ENCODE data around the gene FRMD1.

FRMD1 gene

GRCh38 chr6:168053957-168054471 lies 25.0 kb downstream of the FRMD1 start:
- DNase-seq = no peak

DNA sequence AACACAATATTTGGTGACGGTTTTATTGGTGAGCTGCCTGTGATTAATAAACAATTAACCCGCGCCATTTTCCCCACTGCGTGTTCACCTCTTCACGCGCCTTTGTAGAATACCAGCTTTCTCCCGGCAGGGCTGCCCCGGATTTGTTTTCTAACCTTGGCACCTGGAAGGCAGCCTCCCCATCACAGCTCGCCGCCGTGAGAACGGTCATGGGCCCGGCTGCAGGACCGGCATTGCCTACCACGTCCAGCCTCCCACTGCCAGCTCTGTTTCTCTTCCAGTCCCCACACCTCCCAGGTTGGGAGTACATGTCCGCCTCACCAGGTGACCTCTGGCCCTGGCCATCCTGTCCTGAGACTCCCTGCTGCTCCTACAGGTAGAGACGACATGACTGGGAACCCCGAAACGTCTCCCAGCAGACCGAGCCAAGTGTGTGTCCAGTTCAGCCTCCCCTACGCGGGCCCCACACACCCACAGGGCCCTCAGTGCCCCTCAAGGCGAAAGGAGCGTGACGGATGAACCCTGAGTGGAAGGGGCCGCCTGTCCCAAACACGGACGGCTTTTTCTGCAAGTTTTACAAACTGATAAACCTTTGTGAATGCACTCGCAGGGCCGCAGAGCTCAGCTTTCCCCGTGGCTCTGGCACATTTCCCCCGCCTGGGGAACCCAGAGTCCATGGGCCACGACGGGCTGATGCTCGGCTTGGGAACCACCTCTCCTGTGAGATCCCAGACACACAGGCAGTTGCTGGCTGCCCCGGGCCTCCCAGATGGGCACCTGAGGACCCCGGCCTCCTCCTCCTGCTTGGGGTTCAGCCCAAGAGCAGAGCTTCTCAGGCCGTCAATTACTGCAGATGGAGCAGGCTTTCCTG lies 25.7 kb downstream of the FRMD1 start:
- no peak for DNase-seq

- DNase-seq = no peak
Measured at GRCh38 chr6:168052291-168052891, 26.6 kb downstream of the FRMD1 start.

DNA sequence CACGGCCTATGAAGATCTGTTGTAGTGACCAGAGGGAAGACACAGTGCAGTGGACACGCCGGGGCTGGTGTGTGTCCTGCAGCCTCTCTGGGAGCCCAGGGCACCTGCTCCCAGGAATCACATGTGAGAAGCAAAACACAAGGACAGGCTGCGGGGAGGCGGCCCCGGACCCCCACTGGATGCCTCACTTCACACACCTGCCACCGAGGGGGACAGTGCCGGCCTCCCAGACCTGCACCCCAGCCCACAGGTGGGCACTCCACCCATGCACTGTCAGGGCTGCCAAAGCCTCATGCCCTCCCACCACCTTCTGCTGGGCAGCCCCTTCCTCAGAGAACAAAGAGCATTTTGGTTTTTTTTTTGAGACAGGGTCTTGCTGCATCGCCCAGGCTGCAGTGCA lies 27.4 kb downstream of the FRMD1 start:
- DNase-seq = no peak

- no peak for DNase-seq
Measured at GRCh38 chr6:168050881-168051586, 28.0 kb downstream of the FRMD1 start.

DNA sequence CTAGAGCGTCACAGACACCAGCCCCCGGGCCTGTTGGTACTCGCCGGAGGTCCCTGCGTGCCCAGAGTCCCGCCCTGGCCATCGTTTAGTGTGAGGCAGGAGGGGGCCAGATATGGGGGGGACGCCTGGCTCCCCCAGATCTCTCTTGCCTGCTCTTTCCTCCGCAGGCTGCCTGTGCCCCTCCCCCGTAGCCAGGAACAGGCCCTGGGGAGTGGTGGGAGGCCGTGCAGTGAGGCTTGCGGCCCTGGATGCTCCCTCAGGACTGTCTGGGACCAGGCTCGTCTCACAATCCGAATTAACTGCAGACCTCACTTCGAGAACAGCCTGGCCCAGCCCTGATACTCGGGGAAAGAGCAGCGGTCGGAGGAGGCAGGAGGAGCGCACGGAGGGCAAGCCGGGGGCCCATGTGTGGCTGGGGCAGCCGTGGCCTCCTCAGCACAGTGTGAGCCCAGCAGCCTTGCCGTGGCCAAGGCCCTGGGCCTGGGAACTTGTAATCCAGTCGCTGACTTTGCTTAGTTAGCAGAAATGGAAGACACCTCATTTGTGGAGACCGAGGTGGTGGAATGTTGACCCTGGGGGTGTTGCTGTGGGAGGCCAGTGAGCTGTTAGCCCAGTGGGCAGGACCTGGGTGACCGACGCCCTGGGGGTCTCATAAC lies 28.7 kb downstream of the FRMD1 start:
- no peak for DNase-seq

- DNase-seq = no peak
Measured at GRCh38 chr6:168049706-168050224, 29.2 kb downstream of the FRMD1 start.

DNA sequence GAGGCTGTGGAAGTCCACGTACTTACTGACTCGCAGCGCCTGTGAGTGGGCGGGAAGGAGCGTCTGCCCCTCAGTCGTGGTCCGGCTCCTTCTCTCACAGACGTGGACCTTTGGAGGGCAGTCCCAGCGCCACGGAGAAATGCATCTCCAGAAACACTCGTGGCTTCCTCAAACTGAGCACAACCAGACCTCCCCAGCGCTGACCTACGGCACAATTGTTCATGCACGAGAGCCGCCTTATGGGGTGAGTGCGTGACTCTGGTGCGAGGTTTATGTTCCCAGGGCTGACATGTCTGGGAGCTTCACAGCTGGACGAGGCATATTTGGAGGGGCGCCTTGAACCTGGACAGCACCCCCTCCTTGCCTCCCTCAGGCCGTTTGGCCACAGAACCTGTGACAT lies 29.7 kb downstream of the FRMD1 start:
- no peak for DNase-seq

GRCh38 chr6:168048724-168049025 lies 30.3 kb downstream of the FRMD1 start:
- DNase-seq = no peak

GRCh38 chr6:168047841-168048723 lies 30.9 kb downstream of the FRMD1 start:
- no peak for DNase-seq

DNA sequence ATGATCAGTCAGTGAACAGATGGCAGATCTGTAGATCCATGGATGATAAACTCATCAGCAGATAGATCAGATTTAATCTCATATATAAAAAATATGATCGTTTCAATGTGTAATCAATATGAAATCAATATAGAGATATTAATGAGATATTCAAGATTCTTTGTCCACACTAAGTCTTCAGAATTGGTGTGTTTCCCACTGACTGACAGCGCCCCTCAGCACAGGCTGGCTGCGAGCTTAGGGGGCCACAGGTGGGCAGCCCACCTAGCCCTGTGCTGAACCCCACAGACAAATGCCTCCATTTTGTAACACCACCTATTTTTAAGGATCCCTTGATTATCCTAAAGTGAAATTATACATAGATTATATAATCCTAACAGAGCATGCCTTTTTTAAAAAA lies 32.3 kb downstream of the FRMD1 start:
- DNase-seq = no peak

DNA sequence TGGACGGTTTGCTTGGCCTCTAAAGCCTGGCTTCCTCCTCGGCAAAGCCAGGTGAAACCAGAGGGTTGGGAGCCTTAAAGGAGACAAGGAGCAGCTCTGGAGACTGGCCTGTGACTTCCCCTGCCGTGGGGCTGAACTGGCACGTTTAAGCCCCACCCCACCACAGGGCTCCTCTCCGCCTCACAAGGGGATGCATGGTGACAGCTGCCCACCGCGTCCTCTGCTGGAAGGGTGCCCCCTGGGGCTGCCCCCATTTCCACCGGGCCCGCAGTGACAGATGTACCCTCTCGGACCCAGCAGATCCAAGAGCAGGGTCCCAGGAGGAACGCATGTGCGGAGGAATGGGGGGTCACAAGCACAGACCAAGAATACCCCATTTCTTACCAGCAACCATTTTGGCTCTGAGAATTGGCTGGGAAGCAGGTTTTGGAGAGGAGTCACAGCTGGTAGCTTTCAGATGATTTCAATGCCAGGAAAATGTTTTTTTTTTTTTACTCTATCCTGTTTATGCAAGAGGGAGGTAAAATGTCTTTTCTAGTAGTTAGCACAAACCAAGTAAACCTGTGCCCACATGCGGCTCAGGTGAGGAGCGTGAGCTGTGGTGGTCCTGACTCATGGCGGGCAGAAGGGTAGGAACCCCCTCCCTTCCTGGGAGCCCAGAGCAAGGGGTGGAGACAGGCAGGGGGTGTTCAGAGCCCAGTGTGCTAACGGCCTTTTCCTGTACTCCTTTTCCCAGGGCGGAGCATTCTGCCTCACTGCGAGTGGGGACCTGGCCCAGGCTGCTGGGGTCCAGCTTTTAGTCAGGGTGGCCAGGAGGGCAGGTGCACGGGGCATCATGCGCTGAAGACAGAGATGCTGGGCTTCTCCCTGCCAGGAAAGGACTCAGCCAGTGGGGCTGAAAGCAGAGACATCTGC lies 33.0 kb downstream of the FRMD1 start:
- no peak for DNase-seq

DNA sequence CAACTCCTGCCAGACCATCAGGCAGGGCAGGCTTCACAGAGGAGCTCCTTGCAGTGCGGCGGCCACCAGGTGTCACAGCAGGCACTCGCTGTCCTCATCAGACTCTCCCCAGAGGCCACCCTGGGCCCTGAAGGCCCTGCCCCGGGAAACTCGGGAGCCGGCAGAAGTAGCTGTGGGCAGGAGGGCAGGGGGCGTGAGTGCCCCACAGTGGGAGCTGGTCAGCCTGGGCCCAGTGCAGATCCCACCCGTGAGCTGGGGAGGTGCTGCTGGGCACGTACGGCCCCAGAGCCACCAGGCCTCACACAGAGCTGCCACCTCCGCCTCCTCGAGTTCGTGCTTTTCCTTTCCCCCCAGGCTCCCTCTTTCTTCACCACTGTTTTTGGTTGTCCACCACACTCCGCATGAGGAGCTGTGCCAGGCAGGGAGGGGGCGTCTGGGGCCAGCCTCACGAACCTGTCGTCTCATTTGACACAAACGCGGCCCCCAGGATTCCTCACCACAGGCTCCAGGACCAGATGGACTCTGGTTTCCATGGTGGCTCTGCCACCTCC lies 33.8 kb downstream of the FRMD1 start:
- DNase-seq = no peak

DNA sequence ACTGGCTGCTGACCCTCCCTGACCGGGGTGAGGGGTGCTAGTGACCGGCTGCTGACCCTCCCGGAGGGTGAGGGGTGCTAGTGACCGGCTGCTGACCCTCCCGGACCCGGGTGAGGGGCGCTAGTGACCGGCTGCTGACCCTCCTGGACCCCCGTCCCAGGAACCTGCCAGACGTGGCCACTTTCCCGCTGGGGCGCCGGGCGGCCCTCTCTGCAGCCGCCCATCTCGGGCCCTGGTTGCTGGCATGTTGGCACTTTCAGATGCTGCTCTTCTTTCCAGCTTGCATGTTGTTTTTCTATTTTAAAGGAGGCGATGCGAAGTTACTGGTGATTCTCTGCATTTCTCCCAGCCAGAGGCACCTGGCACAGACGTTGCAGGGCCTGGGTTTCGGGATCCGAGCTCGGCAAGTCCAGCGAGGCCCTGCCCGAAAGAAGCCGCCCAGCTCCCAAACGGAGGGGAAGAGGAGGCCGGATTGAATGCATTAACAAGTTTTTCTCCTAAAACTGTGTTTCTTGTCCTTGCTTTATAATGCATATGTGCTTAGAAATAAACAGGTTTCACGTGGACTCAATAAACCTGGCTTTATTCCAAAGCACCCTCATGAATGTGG lies 34.4 kb downstream of the FRMD1 start:
- DNase-seq = no peak

- DNase-seq = no peak
Measured at GRCh38 chr6:168043848-168044415, 35.1 kb downstream of the FRMD1 start.

DNA sequence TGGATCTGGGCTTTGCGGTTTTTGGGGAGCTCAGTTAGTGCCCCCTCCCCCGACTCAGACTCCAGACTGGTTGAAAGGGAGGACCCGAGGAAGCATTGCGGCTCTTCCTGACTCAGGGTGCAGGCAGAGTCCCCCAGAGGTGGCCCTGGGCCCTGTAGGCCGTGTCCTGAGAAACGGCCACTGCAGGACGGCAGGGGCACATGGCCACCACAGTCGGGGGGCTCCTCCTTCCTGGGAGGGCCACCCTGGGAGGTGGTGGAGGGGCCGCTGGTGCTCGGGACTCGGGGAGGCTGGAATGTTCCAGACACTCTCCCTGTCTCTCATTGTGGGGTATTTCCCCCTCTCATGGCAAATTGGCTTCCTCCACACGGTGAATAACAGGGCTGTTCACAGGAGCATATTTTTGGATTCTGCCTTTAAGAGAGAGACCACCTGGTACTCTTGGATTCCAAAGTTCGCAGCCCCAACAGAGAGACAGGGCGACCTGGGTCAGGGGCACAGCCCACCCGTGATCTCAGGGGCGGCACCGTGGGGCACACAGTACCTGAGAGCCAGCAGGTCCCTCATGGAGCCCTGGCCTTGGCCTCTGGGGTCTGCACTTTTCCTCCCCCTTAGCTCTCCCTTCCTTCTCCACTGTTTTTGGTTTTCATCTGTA lies 35.7 kb downstream of the FRMD1 start:
- DNase-seq = no peak

GRCh38 chr6:168042426-168043192 lies 36.4 kb downstream of the FRMD1 start:
- no peak for DNase-seq

GRCh38 chr6:168041928-168042327 lies 37.1 kb downstream of the FRMD1 start:
- no peak for DNase-seq
